ENCODE measurements around the gene KIF9.
"Not testable (repeated sequence)": the region's sequence is repeated elsewhere in the genome, so short reads cannot be mapped to it uniquely, and the experiment has no call there.

KIF9 gene

DNA sequence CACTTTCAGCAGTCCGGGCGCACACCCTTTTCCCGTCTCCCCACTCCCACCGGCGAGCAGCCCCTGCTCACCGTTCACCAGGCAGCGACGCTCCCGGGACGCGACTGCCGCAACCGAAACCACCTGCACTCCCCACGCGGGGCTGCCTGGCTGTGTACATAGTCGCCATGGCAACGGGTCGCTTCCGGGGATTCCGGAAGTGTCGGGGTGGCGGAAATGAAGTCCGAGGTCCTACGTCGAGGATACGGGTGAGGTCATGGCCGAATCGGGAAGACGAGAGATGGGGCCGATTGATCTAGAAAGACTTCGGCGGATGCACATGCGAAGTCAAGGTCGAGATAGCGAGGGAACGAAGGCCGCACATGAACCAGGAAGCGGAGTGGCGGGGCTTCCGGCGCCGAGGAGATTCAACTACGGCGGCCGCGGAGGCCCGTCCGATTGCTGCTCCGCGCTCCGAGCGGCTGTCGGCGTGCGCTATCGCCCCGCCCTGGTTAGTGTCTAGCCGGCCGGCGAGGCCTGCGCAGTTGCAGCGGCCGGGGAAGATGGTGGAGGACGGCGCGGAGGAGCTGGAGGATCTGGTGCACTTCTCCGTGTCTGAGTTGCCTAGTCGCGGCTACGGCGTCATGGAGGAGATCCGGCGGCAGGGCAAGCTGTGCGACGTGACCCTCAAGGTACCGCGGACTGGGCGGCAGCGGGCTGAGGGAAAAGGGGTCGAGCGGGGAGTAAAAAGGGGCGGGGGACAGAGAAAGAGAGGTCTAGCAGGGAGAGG is at the start of gene KIF9, which contains the start of gene KLHL18:
Gene KIF9 (minus strand): TSS at position 376 of the 769 bp plus-strand sequence. CDS start 5,425 bp downstream, outside the sequence.
Gene KLHL18 (plus strand): TSS at position 521 of the 769 bp plus-strand sequence. CDS start 22 bp downstream, at position 543.
- DNase-seq = peak; percentile 93
- in situ Hi-C loops (cut with MboI; ENCODE audit: low pct_unique_long_range_greater_than_20kb, low sequenced_read_pairs) = no loop called here

DNA sequence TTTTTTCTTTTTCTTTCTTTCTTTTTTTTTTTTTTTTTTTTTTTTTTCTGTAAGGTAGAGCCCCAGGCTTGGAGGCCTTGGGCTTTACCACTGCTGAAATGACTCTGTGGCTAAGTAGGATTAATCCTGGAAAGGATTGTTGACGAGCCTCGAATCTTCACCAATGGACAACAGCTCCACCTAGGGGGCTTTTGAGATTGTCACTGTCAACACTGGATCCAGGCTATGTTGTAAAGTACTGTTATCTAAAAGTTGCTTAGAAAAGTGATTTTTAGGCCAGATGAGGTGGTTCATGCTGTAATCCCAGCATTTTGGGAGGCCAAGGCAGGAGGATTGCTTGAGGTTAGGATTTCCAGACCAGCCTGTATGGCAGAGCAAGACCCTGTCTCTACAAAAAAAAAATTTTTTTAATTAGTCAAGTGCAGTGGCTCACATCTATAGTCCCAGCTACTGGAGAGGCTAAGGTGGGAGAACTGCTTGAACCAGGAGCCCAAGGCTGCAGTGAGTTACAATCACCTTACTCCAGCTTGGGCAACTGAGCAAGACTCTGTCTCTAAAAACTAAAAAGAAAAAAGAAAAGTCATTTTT is 41.8 kb upstream of the KIF9 start:
- in situ Hi-C loops (cut with MboI; ENCODE audit: low pct_unique_long_range_greater_than_20kb, low sequenced_read_pairs) = no loop called here
- peak; percentile 75 for DNase-seq

DNA sequence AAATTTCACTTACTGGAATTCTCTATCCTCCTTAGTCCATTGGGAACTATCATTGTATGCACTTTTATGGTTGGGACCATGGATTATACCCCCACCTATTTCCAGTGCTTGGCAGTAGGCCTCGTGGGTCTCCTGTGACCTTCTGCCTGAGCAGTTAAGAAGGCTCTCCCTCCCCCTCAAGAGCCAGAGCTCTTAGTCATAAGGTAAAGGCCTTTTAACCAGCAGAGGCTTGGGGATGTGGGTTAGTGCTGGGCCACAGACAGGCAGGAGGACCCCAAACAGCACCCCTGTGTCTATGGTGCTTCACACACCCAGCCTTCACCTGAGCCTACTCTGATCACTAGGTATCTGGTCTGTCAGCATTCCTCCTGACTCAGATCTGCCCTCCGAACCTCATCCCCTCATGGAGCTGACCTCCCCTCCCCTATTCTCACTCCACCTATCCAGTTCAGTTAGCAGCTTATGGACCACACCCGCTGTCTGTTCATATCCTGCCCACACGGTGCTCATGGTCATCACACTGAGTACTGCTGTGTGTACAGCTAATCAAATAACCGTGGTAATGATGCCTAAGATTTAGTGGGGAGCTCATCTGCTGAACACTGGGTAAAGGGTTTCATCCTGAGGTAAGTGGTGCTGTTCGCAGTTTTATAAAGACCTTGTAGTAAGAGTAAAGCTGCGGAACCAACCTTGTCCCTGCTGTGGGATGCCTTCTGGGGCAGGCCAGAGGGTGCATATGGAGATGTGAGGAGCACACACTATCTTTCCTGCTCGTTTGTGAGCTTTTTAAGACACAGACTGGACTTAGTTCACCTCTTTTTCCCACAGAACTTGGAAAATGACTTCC is 41.1 kb upstream of the KIF9 start:
- DNase-seq = no peak
- in situ Hi-C loops (cut with MboI; ENCODE audit: low pct_unique_long_range_greater_than_20kb, low sequenced_read_pairs) = no loop called here

- in situ Hi-C loops (cut with MboI; ENCODE audit: low pct_unique_long_range_greater_than_20kb, low sequenced_read_pairs) = no loop called here
Observed at GRCh38 chr3:47319956-47320355, 37.4 kb upstream of the KIF9 start.

DNA sequence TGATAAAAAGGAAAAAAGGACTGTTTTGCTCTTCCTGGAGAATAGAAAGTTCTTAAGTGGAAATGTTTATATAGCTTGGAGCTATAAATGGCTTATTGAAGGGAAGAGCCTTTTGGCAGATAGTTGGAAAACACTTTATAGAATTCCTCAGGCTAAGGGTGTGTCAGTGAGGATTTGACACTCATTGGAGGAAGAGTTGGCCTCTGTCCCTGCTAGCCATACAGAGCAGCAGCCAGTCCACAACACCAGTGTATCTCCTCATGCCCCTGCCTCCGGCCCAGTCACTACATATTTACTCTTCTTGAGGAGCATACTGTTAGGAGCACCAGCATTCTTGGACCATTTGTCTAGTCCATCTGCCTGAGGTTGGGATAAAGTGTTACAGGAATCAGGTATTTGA is 36.3 kb upstream of the KIF9 start:
- in situ Hi-C loops (cut with MboI; ENCODE audit: low pct_unique_long_range_greater_than_20kb, low sequenced_read_pairs) = no loop called here

More at GRCh38 chr3:47319956-47320355, 37.4 kb upstream of the KIF9 start:
- no peak for DNase-seq

DNA sequence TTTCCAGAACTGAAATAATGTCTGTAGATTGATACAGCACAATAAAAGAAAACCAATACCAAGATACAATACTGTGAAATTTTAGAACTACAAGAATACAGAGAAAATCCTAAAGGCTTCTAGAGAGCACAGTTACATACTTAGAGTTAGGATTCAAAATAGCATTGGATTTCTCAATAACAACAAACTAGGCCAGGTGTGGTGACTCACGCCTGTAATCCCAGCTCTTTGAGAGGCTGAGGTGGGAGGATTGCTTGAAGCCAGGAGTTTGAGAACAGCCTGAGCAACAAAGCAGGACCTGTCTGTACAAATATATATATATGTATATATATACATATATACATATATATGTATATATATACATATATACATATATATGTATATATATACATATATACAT is 33.6 kb upstream of the KIF9 start:
- in situ Hi-C loops (cut with MboI; ENCODE audit: low pct_unique_long_range_greater_than_20kb, low sequenced_read_pairs); DNase-seq: not testable (repeated sequence)

More for the DNA sequence above, 36.3 kb upstream of the KIF9 start:
- DNase-seq = no peak

DNA sequence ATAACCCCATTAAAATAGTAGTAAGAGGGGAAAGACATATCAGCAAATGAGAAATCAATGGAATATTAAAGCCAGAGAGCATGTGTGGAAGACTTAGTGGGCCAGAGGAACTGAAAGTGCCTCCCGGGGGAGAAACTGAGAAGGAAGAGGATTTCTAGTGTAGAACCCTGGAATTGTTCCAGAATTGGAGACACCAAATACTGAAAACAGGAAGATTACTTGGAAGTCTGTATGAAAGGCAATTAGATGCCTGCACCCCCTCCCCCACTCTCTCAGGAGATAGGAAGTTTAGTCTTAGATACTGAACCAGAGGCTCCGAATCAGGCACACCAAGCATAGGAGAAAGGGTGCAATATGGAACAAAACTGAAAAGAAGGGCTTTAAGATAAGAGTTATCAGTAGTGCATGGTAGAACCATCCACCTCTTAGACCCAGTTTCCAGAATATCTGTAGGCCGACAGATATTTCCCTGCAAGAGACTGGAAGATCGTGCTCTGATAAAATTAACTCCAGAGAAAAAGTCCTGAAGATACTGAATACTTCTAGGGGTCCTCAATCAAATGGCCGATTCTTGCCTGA is 32.6 kb upstream of the KIF9 start:
- in situ Hi-C loops (cut with MboI; ENCODE audit: low pct_unique_long_range_greater_than_20kb, low sequenced_read_pairs) = no loop called here
- peak; percentile 46 for DNase-seq

DNA sequence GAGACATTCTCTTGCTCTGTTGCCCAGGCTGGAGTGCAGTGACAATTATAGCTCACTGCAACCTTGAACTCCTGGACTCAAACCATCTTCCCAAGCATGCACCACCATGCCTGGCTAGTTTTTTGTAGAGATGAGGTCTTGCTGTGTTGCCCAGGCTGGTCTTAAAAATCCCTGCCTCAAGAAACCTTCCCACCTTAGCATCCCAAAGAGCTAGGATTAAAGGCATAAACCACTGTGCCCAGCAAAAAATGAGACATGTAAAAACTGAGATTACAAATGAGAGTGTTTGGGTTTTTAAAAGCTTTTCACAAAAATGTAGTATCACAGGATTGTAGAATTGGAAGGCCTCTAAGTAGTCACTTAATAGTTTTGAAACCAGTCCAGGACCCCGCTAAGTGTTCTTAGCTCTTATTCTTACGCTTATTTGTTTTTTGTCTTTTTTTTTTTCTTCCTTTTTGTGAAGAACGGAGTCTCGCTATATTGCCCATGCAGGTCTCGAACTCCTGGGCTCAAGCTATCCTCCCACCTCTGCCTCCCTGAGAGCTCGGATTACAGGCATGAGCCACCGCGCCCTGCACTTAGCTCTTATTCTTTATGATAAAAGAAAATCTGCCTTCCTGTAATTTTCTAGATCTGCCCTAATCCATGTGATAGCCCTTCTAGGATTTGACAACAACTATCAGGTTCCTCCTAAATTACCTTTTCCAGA is 31.6 kb upstream of the KIF9 start:
- in situ Hi-C loops (cut with MboI; ENCODE audit: low pct_unique_long_range_greater_than_20kb, low sequenced_read_pairs) = no loop called here
- DNase-seq = peak; percentile 12

- in situ Hi-C loops (cut with MboI; ENCODE audit: low pct_unique_long_range_greater_than_20kb, low sequenced_read_pairs) = no loop called here
- no peak for DNase-seq
Observed at GRCh38 chr3:47313341-47314055, 30.9 kb upstream of the KIF9 start.

GRCh38 chr3:47310391-47310790 is 27.8 kb upstream of the KIF9 start:
- in situ Hi-C loops (cut with MboI; ENCODE audit: low pct_unique_long_range_greater_than_20kb, low sequenced_read_pairs) = no loop called here

GRCh38 chr3:47309231-47309630 is 26.6 kb upstream of the KIF9 start:
- in situ Hi-C loops (cut with MboI; ENCODE audit: low pct_unique_long_range_greater_than_20kb, low sequenced_read_pairs) = not testable (repeated sequence)

More at GRCh38 chr3:47310391-47310790, 27.8 kb upstream of the KIF9 start:
- no peak for DNase-seq

GRCh38 chr3:47306022-47306421 is 23.4 kb upstream of the KIF9 start:
- in situ Hi-C loops (cut with MboI; ENCODE audit: low pct_unique_long_range_greater_than_20kb, low sequenced_read_pairs) = no loop called here
- no peak for DNase-seq

More at GRCh38 chr3:47309231-47309630, 26.6 kb upstream of the KIF9 start:
- not testable (repeated sequence) for DNase-seq

- in situ Hi-C loops (cut with MboI; ENCODE audit: low pct_unique_long_range_greater_than_20kb, low sequenced_read_pairs) = no loop called here
Observed at GRCh38 chr3:47301456-47301855, 18.9 kb upstream of the KIF9 start.

GRCh38 chr3:47299381-47300318 is 17.1 kb upstream of the KIF9 start:
- in situ Hi-C loops (cut with MboI; ENCODE audit: low pct_unique_long_range_greater_than_20kb, low sequenced_read_pairs) = no loop called here
- no peak for DNase-seq

More at GRCh38 chr3:47301456-47301855, 18.9 kb upstream of the KIF9 start:
- DNase-seq = no peak

GRCh38 chr3:47298439-47298838 is 15.8 kb upstream of the KIF9 start:
- in situ Hi-C loops (cut with MboI; ENCODE audit: low pct_unique_long_range_greater_than_20kb, low sequenced_read_pairs) = no loop called here
- DNase-seq = no peak

DNA sequence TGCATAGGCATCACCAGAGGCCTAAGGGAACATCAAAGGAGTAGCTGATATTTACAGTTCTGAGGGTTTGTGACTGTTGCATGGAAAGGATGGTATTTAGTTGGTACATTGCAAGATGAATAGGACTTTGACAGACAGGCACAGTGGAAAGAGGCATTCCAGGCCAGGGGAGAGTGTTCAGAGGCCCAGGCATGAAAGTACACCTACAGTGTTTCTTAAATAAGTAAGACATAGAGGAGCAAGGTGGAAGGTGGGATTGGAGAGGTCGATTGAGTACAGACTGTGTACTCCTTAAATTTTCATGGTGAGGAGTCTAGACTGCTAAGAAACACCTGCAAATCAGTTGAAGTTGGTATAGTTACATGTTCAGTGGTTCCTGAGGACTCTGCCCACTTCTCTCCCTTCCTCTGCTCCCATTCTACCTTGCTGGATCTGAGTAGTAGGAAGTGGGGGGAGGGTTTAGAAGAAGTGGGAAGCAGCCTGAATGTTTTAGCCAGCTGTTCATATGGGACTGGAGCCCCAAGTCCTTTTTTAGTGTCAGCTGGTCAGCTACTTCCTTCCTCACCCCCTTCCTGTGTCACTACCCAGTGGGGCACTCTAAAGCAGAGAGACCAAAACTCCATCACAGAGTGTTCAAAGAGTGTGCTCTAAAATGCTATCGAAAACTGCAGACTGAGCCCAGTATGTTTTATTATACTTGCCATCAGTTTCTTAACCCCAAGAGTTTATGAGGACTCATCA is 14.1 kb upstream of the KIF9 start:
- in situ Hi-C loops (cut with MboI; ENCODE audit: low pct_unique_long_range_greater_than_20kb, low sequenced_read_pairs) = no loop called here

More for the DNA sequence above, 14.1 kb upstream of the KIF9 start:
- no peak for DNase-seq
